Activated naive CD8-positive, alpha-beta T cell treated with anti-CD3 and anti-CD28 coated beads, Interleukin-2, amount 50 U/mL, for 24 hours (primary cell): Measurements from ENCODE around the gene MRM1.

ENCODE experiments used
- ATAC-seq: fragments of 150-1000 bp; cut with Tn5 transposase; one replicate; pipeline ENCODE4 v1.10.0; 2021
- DNase-seq: peaks from one replicate; pipeline ENCODE4 v3.0.0; 2021
- H3K27ac Mint-ChIP-seq: one replicate; pipeline ENCODE4 v1.8.0; 2021; ENCODE audit warnings: mild to moderate bottlenecking, mixed read lengths
- H3K27me3 Mint-ChIP-seq: one replicate; pipeline ENCODE4 v1.8.0; 2021; ENCODE audit warnings: mixed read lengths
- H3K36me3 Mint-ChIP-seq: one replicate; pipeline ENCODE4 v1.8.0; 2021; ENCODE audit warnings: low read depth, mixed read lengths
- H3K4me1 Mint-ChIP-seq: one replicate; pipeline ENCODE4 v1.8.0; 2021; ENCODE audit warnings: mixed read lengths
- H3K4me3 Mint-ChIP-seq: one replicate; pipeline ENCODE4 v1.8.0; 2021; ENCODE audit warnings: mild to moderate bottlenecking, moderate library complexity, mixed read lengths
- H3K9me3 Mint-ChIP-seq: one replicate; pipeline ENCODE4 v1.8.0; 2021; ENCODE audit warnings: mixed read lengths

MRM1 gene

GRCh38 chr17:36610474-36610873 lies 9.1 kb downstream of the MRM1 start:
- Mint-ChIP-seq H3K4me3 (no peak overlapping the region), H3K9me3 (no peaks in the 10 kb centered on the region), H3K27me3 (no peaks in the 10 kb centered on the region), H3K27ac (no peak overlapping the region), H3K36me3 (peaks cover 15% of the 10 kb centered on the region), H3K4me1 (peaks cover 14% of the 10 kb centered on the region)
- ATAC-seq = no peak
- no peak for DNase-seq

GRCh38 chr17:36611345-36612072 lies 10.1 kb downstream of the MRM1 start:
- H3K36me3 Mint-ChIP-seq = peaks cover 8% of the 10 kb centered on the region
- peaks cover 5% of the 10 kb centered on the region for H3K4me1 Mint-ChIP-seq
- no peak for ATAC-seq
- no peak for DNase-seq
- H3K27me3 Mint-ChIP-seq = no peaks in the 10 kb centered on the region
- no peak overlapping the region for H3K27ac Mint-ChIP-seq
- H3K9me3 Mint-ChIP-seq = no peaks in the 10 kb centered on the region
- no peak overlapping the region for H3K4me3 Mint-ChIP-seq

DNA sequence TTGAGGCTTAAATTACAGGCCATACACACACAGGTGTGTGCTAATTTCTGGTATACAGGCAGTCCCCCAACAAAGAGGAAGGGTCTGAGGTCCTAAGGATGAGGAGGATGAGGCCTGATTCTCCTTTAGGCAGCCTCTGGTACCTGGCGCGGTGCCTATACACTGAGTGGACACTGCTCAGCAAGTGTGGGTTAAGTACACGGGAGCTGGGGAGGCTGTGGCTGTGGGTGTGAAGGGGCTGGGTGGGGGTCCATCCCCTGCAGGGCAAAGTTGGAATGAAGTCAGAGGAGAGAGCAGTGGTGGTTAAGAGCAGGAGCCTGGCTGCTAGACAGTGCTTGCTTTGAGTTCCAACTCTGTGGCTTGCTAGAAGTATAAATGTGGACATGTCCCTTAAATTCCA lies 10.9 kb downstream of the MRM1 start:
- no peak for ATAC-seq
- H3K27me3 Mint-ChIP-seq = no peaks in the 10 kb centered on the region
- no peaks in the 10 kb centered on the region for H3K9me3 Mint-ChIP-seq
- no peak overlapping the region for H3K27ac Mint-ChIP-seq
- H3K4me3 Mint-ChIP-seq = no peak overlapping the region
- peaks cover 5% of the 10 kb centered on the region for H3K4me1 Mint-ChIP-seq
- peaks cover 8% of the 10 kb centered on the region for H3K36me3 Mint-ChIP-seq
- DNase-seq = no peak

DNA sequence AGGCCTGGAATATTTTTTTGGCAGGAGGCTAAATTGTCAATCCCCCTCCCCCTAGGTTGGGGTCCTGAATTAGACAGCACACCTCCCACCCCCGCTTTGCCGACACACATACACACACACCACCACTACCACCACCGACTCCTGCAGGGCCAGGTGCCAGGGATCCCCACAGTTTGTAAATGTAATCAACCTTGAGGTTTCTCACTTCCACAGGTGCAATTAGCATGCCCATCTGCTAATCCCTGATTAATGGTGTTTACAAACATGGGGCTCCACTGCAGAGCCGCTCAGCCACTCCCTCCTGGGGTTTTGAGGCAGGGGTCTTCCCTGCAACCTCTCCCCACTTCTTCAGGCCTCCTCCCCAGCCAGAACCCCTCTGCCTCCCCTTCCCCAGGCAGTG lies 11.8 kb downstream of the MRM1 start:
- H3K9me3 Mint-ChIP-seq = no peaks in the 10 kb centered on the region
- H3K27me3 Mint-ChIP-seq = no peaks in the 10 kb centered on the region
- ATAC-seq (no peak), DNase-seq (no peak)
- no peak overlapping the region for H3K27ac Mint-ChIP-seq
- no peak overlapping the region for H3K4me3 Mint-ChIP-seq
- peaks cover 5% of the 10 kb centered on the region for H3K4me1 Mint-ChIP-seq
- H3K36me3 Mint-ChIP-seq = peaks cover 3% of the 10 kb centered on the region

DNA sequence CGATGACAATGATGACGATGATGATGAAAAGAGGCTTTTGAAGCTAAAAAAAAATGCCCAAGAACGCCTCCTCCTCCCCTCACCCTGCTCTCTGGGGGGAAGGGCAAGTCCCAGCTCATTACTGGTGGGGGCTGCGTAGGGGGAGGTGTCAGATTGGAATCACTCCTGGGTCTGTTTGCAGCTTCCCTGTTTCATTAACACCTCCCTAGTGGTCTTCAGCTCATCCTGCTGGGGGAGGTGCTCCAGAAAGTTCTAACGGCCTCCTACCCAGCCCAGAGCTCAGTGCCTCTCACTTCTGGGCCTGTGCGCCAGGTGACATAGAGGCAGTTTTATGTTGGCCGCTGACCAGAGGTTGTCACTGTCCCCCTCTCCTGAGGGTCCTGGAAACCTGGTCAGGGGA lies 12.7 kb downstream of the MRM1 start:
- ATAC-seq (no peak), DNase-seq (no peak)
- Mint-ChIP-seq H3K9me3 (no peaks in the 10 kb centered on the region), H3K27ac (no peak overlapping the region), H3K4me3 (no peak overlapping the region), H3K27me3 (no peaks in the 10 kb centered on the region), H3K4me1 (peaks cover 1% of the 10 kb centered on the region), H3K36me3 (no peaks in the 10 kb centered on the region)

DNA sequence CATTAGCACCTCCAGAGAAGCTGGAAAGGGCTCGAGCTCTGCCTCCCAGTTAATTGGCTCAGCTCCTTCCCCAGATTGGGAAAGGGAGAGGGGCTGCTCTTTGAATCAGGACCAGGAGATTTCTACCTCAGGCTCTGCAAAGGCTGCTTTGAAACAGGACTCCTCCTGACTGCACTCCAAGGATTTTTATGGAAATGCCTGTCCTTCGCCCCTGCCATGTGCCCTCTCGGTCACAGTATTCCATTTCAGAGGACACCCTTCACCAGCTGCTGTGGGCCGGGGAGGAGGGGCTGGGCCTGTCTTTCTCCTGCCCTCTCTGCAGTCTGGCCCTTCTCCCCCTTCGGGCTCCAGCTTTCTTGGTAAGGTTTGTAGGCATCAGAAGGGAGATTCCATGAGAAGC lies 13.6 kb downstream of the MRM1 start:
- no peaks in the 10 kb centered on the region for H3K4me1 Mint-ChIP-seq
- no peaks in the 10 kb centered on the region for H3K27me3 Mint-ChIP-seq
- H3K27ac Mint-ChIP-seq = no peak overlapping the region
- no peaks in the 10 kb centered on the region for H3K9me3 Mint-ChIP-seq
- H3K4me3 Mint-ChIP-seq = no peak overlapping the region
- ATAC-seq (no peak), DNase-seq (no peak)
- H3K36me3 Mint-ChIP-seq = no peaks in the 10 kb centered on the region

DNA sequence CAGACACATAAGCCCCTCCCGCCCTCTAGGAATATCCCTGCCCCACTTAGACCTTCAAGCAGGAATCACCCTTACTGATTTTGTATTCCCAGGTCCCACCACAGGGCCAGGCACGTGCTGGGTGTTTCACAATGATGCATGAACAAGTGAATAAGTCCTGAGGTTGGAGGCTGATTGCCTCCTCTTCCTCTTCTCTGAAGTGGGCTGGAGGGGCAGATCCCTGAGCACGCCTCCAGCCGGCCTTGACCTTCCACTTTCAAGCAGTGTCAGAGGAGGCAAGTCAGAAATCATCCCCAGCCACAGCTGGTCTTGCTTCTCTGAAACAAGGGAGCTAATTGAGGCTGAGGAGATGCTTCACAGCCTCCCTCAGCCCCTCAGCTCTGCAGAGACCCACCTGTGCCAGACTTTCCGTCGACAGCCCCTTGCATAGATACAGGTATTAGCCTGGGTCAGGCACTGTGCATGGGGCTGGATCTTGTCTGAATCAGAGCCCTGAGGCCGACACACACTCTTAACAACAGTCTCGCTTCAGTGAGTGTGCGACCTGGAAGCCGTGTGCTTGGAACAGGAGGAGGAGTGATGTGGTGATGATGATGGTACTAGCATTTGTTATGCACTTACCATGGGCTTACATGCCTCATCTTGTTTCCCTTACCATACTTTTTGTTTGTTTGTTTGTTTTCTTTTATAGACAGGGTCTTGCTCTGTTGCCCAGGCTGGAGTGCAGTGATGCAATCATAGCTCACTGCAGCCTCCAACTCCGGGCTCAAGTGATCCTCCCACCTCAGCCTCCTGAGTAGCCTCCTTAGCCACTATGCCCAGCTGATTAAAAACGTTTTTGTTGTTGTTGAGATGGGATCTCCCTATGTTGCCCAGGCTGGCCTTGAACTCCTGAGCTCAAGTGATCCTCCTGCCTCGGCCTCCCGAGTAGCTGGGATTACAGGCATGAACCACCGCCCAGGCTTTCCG lies 15.0 kb downstream of the MRM1 start:
- Mint-ChIP-seq H3K9me3 (no peaks in the 10 kb centered on the region), H3K4me3 (no peak overlapping the region), H3K4me1 (no peaks in the 10 kb centered on the region), H3K27me3 (no peaks in the 10 kb centered on the region), H3K36me3 (no peaks in the 10 kb centered on the region), H3K27ac (no peak overlapping the region)
- no peak for DNase-seq
- no peak for ATAC-seq

DNA sequence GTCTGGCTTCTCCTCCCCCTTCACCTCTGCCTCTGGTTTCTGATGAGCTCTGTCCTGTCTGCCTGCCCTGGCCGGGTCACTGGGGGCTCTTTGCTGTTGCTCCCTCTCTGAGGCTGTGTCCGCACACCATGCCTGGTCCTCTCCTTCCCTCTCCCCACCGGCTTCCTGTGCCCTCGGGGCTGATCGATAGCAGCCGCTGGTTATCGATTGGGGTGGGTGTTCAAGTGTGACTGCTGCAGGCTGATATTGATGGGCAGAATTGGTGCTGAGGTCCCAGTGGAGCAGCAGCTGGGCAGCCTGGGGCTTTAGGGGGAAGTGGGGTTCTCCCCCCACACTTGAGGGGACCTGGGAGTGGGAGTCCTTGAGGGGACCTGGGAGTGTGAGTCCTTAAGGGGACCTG lies 16.4 kb downstream of the MRM1 start:
- DNase-seq = no peak
- no peak overlapping the region for H3K27ac Mint-ChIP-seq
- no peak for ATAC-seq
- no peaks in the 10 kb centered on the region for H3K36me3 Mint-ChIP-seq
- no peaks in the 10 kb centered on the region for H3K4me1 Mint-ChIP-seq
- no peak overlapping the region for H3K4me3 Mint-ChIP-seq
- no peaks in the 10 kb centered on the region for H3K27me3 Mint-ChIP-seq
- H3K9me3 Mint-ChIP-seq = no peaks in the 10 kb centered on the region

DNA sequence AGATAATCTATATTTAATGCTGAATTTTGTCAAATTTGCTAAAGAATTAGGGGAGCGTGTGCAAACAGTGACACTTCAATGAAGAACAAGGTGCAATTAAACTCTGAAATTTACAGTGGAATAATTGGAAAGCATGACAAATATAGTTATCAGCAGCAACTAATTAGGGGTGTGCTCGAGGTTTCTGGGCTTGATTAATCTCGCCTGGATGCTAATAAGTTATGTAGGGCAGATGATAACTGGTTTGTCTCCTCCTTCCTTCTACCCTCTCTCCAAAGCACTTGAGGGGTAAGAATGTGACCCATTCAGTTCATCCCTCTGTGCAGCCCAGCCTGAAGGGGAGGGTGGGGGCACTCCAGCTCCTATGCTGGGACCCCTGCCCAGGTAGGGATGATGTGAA lies 21.9 kb downstream of the MRM1 start:
- Mint-ChIP-seq H3K4me1 (no peaks in the 10 kb centered on the region), H3K27me3 (no peaks in the 10 kb centered on the region), H3K4me3 (no peak overlapping the region), H3K27ac (no peak overlapping the region), H3K36me3 (no peaks in the 10 kb centered on the region), H3K9me3 (no peaks in the 10 kb centered on the region)
- ATAC-seq (no peak), DNase-seq (no peak)

- no peak for DNase-seq
These were observed 23.8 kb downstream of the MRM1 start for GRCh38 chr17:36625188-36625587.

GRCh38 chr17:36627101-36627500 lies 25.7 kb downstream of the MRM1 start:
- Mint-ChIP-seq H3K4me1 (peaks cover 2% of the 10 kb centered on the region), H3K9me3 (no peaks in the 10 kb centered on the region), H3K36me3 (no peaks in the 10 kb centered on the region), H3K27ac (no peak overlapping the region), H3K4me3 (no peak overlapping the region), H3K27me3 (peaks cover 3% of the 10 kb centered on the region)
- ATAC-seq = no peak
- DNase-seq = no peak

More at GRCh38 chr17:36625188-36625587, 23.8 kb downstream of the MRM1 start:
- peaks cover 3% of the 10 kb centered on the region for H3K27me3 Mint-ChIP-seq
- no peak overlapping the region for H3K27ac Mint-ChIP-seq
- ATAC-seq = no peak
- peaks cover 2% of the 10 kb centered on the region for H3K4me1 Mint-ChIP-seq
- no peaks in the 10 kb centered on the region for H3K36me3 Mint-ChIP-seq
- H3K9me3 Mint-ChIP-seq = no peaks in the 10 kb centered on the region
- H3K4me3 Mint-ChIP-seq = no peak overlapping the region

GRCh38 chr17:36628576-36628975 lies 27.2 kb downstream of the MRM1 start:
- no peaks in the 10 kb centered on the region for H3K9me3 Mint-ChIP-seq
- no peak overlapping the region for H3K27ac Mint-ChIP-seq
- DNase-seq = no peak
- H3K36me3 Mint-ChIP-seq = no peaks in the 10 kb centered on the region
- ATAC-seq = no peak
- peaks cover 2% of the 10 kb centered on the region for H3K4me1 Mint-ChIP-seq
- no peak overlapping the region for H3K4me3 Mint-ChIP-seq
- H3K27me3 Mint-ChIP-seq = peaks cover 7% of the 10 kb centered on the region

- no peaks in the 10 kb centered on the region for H3K9me3 Mint-ChIP-seq
- no peaks in the 10 kb centered on the region for H3K36me3 Mint-ChIP-seq
- DNase-seq (peak; percentile 84), ATAC-seq (peak; percentile 77)
- H3K27ac Mint-ChIP-seq = no peak overlapping the region
- peaks cover 7% of the 10 kb centered on the region for H3K27me3 Mint-ChIP-seq
- H3K4me1 Mint-ChIP-seq = peaks cover 2% of the 10 kb centered on the region
- no peak overlapping the region for H3K4me3 Mint-ChIP-seq
These were observed 28.0 kb downstream of the MRM1 start for GRCh38 chr17:36629252-36629847.

- Mint-ChIP-seq H3K4me3 (no peak overlapping the region), H3K27me3 (peaks cover 7% of the 10 kb centered on the region), H3K36me3 (no peaks in the 10 kb centered on the region), H3K27ac (no peak overlapping the region), H3K4me1 (peaks cover 2% of the 10 kb centered on the region), H3K9me3 (no peaks in the 10 kb centered on the region)
- ATAC-seq (no peak), DNase-seq (no peak)
These were observed 28.7 kb downstream of the MRM1 start for GRCh38 chr17:36629970-36630502.
